Glomerular visceral epithelial cell (primary cell): ENCODE measurements around the gene DGKH.
A peak's percentile ranks its signal among the peaks of the same experiment; 100 is the strongest.
"Not testable (repeated sequence)": the region's sequence is repeated elsewhere in the genome, so short reads cannot be mapped to it uniquely, and the experiment has no call there.

ENCODE experiments used
- DNase-seq: peaks from one replicate; pipeline ENCODE4 v3.0.0-alpha.2; 2016; ENCODE audit errors: extremely low spot score

Gene DGKH

DNA sequence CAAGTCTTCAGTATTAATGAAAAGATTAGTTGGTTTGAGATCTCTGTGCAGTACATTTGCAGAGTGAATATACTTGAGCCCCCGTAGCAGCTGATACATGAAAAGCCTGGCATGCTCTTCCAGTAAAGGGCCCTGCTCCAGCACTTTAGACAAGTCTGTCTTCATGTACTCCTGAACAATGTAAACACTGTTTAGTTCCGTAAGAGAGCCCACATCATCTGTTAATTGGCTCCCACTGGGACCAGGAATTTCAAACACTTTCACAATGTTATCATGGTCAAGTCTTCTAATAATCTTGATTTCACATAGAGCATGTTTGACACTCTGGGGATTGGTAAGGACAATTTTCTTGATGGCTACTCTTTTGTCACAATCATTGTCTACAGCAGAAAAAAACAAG is 22.2 kb downstream of the DGKH start:
- not testable (repeated sequence) for DNase-seq

DNA sequence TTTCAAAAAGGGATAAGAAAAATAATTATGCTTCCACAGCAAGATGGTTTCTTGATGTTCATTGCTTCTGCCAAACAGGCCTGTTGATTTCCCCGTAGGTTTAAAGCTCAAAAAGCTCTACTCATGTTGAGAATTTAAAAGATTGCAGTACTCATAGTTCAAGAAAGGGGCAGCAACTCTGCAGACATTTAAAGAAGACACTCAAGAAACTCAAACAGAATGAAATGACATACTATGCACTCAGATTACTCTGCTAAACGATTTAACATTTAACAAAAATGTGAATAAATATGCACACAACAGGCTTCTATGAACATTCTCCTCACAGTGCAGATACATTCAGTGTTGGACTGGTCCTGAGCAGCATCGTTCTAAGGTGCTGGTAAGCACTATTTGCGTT is 22.7 kb downstream of the DGKH start:
- not testable (repeated sequence) for DNase-seq

DNA sequence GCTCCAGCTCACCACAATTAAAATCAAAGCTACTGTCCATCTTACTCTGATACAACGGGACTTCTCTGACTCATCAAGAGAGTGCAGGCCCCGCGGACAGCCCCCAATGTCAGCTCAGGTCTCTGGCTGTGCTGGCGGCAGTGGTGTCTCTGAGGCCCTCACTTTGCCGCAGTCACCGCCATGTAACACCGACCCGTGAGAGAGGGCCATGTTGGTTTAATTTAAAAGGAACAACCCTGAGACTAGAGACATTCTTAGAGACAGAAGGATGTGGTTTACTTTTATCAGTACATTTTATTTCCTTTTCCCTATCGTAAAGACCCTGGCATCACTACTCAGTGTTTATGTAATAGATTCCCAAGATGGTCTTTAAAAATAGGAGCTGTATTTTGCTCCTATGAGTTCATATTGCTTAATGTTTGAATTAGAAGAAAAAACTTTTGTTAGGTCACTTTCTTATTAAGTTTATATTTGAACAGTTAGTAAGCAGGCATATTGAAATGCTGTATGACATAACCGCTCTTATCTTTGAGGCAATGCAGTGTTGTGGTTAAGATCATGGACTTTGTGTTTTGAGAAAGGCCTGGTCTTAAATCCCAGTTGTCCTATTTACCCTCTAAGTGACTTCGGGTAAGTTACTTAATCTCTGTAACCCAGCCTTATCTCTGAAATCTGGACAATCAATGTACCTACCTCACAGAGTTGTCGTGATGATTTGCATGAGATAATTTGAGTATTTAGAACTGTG is 23.4 kb downstream of the DGKH start:
- no peak for DNase-seq

DNA sequence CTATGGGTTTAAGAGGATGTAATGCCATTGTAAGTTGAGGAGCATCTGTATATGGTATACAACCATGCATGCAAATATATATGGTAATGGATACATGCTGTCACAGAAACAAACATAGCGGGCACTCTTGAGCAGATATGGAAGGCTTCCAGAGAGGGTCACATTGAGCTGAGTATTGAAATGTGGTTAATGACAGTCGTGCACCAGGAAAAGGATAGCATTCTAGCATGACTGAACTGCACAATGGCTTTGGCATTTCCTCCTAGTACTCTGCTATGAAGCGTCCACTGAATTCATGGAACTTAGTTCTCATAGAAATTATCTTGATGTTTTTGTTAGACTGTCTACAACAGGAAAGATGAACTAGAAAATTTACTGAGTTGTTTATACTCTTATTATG is 25.2 kb downstream of the DGKH start:
- DNase-seq = no peak

DNA sequence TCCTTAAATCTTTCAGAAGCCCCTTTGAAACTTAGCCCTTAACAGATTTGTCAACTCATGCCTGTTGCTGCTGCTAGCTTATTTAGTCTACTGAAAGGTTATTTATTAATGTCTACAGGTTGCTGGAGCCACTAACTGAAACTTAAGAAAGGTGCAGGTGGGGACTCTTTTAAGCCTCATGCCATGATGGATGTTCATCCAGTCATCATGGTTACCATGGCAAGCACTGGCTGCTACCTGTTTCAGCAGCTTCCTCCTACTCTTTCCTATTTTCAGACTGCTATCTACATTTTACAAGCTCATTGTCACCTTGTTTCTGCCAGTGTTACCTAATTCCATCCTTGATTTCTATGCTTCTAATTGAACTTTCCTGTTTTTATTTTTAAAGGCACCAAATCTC is 27.1 kb downstream of the DGKH start:
- DNase-seq = no peak

DNA sequence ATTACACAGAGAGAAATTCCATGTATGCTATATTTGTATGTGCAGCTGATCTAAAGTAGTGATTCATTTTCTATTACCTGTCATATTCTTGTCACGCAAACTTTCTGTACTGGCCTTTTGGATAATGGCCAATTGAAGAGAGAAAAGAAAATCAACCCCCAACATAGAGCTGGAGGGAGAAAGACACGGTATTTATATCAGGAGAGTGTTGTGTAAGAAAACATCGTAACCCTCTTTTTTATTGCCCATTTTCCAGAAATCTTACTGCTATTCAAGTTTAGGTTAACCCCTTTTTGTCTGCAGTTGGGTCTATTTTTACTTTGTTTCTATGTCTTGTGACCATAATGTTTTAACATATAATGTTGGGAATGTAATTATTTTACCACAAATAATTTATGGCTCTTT is 27.9 kb downstream of the DGKH start:
- DNase-seq = no peak

DNA sequence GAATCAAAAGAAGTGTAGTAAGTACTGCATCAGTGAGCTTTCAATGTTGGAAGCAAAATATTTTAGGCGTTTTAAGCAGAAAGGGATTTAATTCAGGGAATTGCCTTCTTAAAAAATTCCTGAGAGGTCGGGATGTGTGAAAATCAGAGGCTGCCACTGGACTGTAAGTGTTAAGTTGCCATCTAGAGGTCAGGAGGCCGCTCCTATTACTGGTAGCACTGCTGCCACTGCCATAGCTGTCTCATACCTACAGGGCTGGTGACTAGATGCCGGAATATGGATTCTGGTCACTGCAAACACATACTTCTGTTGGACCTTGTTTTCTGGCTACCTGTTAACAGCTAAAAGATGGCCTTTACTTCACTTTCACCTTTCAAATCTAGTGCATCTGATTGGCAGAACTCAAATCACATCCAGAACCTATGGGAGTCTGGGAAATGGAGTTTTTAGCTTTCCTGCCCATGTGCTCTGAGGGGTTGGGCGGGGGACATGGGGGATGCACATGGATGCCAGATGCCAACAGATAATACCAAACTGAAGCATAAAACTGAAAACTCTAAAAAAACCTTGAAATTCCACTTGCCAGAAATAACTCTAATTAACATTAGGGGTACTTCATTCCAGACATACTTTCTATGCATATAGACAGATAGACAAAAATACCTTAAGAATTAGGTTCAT is 29.8 kb downstream of the DGKH start:
- no peak for DNase-seq

DNA sequence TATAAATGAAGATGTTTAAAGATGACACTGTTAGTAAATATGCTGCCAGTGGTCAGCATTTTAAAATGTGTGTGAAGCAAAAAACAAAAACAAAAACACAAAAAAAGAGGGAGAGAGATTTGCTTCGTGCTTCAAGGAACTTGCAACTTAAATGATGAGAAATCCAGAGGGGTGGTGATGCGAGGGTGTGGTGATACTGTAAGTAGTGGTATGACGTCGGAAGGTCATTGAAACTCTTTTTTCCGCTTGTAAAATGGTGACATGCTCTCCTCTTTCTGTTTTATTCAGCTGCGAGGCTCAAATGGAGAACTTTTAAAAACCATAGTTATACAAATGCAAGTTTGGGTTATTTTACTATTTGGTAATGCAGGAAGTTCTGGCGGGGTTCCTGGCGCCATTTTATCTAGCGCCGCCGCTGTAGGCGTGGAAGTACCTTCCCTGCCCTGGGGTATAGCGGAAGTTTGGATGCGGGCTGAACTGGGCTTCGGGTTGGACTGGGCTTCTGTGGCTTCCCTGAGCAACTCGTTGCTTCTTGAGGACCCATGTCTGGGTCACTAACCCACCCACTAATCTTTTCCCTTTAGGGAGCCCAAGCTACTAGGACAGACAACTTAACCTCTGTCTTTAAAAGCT is 34.8 kb downstream of the DGKH start:
- no peak for DNase-seq

DNA sequence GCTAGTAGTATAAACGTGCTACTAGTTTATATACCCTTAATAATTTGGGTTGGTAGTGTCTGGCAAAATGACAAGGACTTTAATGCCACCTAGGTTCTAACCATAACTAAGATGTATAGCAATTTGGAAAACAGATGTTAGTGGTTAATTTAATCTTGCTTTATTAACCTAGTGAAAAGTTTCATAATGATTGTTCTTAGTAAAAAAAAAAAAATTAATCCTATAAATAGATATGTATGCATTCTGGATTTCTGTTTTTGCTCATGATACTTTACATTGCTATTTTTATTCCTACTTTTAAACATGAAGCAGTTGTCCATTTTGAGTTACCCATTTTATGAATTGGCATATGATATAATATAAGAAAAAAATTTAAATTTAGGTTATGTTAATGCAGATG is 36.3 kb downstream of the DGKH start:
- DNase-seq = no peak

DNA sequence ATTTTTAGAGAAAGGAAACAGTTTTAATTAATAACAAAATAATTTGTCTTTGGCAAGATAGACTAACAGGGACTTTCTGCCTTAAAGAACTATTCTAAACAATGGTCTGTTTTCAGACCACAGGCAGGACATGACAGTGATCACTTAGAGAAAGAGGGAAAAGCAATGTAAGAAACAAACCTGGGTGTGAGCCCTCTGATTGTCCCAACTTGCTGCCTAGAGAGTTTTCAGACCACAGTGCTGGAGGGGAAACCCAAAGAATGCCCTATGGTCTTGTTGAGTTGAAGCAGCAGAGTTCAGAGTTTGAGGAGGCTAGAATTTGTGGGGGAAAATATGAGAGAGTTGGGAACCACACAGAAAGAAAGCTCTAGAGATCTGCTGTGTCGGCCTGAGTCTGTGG is 38.1 kb downstream of the DGKH start:
- DNase-seq = no peak

DNA sequence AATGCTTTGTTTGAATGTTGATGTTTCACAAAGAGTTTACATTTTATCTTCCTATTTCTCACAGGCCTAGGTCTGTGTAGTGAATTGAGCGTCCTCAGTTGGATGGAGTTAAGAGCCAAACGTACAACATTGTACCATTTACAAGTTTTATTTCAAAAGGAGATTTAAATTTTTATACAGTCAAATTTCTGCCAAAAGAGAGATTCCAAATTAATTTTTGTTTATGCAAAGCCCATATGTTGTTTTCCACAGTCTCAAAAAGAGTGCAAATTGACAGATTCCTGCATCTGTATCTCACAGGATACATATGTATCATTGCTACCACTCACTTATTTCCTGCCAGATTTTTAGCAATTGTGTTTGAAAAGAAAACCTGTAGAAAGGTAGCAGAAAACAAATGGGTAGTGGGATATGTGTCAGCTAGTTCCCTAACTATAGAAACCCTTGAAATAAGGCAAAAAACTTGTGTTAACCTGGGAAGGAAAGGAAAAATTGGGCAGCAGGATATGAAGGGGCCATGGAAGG is 46.1 kb downstream of the DGKH start:
- DNase-seq = no peak

DNA sequence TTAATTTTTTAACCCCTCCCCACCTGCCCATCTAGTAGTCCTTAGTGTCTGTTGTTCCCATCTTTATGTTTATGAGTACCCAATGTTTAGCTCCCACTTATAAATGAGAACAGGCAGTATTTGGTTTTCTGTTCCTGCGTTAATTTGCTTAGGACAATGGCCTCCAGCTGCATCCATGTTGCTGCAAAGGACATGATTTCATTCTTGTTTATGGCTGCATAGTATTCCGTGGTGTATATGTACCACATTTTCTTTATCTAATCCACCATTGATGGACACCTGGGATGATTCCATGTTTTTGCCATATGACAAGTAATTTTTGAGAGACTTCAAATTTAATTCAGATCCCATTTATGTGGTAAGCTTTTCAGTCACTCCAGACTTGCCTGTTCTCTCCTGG is 47.8 kb downstream of the DGKH start:
- not testable (repeated sequence) for DNase-seq

DNA sequence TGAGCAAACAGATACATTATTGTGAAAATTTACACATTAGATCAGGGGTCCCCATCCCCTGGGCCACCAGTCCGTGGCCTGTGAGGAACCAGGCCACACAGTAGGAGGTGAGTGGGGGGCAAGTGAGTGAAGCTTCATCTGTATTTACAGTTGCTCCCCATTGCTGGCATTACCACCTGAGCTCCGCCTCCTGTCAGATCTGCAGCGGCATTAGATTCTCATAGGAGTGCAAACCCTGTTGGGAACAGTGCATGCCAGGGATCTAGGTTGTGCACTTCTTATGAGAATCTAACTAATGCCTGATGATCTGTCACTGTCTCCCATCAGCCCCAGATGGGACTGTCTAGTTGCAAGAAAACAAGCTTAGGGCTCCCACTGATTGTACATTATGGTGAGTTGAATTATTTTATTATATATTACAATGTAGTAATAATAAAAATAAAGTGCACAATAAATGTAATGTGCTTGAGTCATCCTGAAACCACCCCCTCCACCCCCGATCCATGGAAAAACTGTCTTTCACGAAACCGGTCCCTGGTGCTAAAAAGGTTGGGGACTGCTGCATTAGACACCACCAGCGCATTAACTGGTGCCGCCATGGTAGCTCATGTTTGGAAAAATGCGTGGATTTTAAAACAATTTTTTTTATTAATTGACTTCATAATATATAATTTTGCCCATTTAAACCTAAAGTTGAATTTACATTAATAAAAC is 51.7 kb downstream of the DGKH start:
- DNase-seq = no peak

DNA sequence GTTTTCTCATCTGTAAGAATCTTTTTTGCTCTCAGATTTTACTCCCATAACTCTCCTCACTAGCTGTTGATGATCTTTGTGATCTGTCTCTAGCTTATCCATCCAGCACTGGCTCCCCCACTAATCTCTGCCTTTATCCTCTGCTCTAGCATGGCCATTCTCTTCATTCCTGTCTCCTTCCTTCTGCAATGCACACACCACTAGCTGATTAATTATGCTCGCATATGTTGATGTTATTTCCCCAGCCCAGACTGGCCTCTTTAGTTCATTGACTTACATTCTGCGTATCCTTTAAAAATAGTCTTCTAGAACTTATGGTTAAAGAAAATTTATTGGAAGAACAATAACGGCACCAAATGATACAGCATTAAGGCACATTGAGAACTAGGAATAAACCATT is 52.5 kb downstream of the DGKH start:
- no peak for DNase-seq

DNA sequence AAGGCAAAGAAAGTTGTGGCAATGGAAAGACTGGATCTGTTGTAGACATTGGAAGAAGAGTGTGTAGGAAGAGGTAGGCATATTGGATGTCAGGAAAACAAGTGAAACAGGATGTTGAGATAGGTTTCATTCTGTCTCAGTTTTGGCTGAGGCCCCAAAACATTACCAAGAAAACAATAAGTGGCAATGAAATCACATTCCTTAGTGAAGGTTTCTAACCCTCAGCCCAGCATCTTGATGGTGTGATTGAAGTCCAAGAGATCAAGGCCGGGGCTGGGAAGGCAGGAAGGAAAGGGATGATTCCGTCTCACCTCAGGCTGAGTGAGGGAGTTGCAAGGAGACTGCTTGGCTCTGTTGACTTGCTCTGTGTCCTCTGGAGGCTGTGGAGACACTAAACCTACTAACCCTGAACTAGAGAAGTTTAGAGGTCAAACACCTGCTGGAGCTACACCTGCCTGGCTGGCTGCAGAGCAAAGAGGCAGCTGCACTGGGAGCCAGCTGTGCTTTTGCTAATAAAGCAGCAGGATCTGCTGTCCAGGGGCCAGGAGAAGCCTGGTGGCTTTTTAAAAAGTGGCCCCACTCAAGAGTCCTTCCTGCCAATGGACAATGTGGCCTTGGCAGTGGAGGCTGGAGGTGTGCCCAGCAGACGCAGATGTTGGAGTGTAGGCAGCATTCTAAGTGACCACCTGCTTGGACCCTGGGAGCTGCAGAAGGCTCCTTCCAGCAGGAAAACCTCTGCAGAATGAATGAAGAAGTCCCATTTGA is 53.6 kb downstream of the DGKH start:
- no peak for DNase-seq

DNA sequence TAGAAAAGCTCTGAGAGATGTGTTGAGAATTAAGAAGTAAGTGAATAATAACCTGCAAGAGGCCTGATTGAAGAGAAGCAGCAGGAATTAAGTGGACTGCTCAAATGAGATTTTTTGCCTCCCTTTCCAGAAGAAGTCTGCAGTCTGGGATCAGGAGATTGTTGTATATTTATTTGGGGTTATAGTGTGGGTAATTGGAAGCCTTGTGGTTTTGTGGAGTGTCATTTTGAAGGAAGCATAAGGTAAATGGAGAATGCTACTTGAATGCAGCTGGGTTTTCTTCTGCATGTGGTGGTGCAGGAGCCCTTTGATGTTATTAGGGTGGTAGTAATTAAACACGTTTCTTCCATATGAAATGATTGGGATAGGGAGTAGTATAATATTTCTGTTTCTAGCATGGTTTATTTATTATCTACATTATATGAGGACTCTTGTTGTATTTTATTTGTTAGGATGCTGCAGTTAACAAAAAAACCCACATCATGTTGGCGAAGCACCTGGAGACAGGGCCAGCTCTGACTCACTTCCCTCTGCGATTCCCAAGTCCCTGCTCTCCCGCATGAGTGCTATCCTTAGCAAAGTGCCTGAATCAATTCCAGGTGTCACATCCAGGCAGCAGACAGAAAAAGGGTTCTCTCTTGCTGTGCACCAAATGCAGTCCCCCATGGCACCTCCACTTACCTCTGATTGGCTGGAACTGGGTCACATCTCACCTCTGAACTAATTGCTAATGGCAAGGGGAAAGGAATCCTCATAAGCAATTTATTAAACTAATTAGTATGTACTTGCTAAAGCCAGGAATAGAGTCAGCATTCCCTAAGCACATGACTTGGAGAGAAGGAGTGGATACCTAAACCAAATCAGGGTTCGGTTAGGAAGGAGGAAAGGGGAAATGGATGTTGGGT is 54.8 kb downstream of the DGKH start:
- DNase-seq = peak; percentile 65

DNA sequence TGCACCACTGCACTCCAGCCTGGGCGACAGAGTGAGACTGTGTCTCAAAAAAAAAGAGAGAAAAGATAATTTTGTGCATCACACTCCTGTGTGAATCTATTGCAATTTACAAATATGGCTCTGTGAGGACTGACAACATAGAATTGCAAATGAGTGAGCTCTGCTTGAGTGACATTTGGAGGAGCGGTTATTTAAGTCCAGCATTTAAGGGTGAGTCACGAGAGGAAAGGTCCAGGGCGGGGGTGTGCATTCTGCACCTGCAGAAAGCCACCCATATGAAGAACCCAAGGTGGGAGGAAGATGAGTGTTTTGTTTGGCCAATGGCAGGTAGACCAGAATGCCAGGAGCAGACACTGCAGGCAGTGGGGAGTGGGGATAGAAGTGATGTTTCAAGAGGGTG is 58.5 kb downstream of the DGKH start:
- DNase-seq = peak; percentile 64

DNA sequence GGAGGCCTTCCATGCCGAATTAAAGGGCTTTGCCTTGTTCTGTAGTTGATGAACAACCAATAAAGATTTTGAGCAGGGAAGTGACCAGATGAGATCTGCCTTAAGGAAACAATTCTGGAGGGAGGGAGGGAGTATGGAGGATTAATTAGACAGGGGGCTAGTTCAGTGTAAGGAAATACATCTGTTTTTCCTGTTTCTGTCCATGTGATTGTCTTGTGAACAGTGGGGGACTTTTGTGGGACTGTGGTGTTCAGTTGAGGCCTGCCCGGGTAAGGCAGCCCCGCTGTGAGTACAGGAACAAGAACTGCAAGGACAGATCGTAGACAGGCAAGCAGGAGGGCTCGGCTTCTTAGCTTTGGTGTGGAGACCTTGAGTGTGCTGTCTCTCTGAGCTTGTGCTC is 59.0 kb downstream of the DGKH start:
- no peak for DNase-seq

DNA sequence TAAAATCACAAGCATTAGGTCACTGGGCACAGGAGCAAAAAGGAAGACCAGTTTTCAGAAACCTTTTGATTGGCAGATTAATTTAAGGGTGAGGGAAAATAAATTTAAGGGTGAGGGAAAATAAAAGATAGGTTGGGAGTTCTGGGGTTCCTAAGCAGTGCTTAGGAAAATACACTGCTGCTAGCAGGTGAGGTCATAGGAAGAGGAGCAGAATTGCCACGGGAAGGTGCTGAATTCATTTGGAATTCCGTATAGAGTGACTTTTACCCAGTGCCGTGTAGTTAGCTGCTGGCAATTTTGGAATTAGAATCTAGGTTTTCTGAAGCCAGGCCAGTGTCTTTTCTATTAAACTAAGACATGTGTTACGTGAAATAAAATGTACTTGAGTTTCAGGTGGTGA is 59.8 kb downstream of the DGKH start:
- DNase-seq = no peak

DNA sequence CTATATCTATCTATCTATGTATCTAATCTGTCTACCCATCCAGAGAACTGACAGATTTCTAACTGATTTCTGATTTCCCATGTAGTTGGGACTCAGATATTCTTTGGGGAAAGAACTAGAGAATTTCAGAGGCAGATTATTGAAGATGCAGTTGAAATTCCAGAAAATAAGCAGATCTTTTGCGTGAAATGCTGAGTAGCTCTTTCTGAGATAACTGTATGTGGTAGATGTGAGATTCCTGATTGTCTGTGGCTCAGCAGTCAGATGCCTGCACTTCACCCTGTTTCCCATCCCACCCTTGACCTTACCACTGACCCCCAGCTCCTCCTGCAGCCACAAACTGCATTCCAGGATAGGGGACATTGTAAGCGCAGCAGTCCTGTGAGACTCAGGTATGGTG is 61.5 kb downstream of the DGKH start:
- peak; percentile 46 for DNase-seq
